Left lung (tissue), 10 donors: ENCODE data around the gene UBASH3A. TPM values are rescaled to one million over a fixed set of nuclear protein-coding genes. Genes with fewer than 3 reads are reported as not detected.
A peak's percentile ranks its signal among the peaks of the same experiment; 100 is the strongest.

Experiments used
- ATAC-seq: fragments of 200-7000 bp; cut with Tn5 transposase; one replicate; pipeline ENCODE4 v1.9.1; 2020; ENCODE audit warnings: moderate library complexity
- DNase-seq, 4 donors: peaks; one replicate each; pipeline ENCODE4 v3.0.0-alpha.2; 2013 to 2020
- H3K27ac ChIP-seq, 2 donors: fragments of 200-600 bp; sonication (generic) in 1 of 2; one replicate each; pipeline versions ENCODE4 v1.5.0 to v1.8.0; 2020 to 2021
- H3K27me3 ChIP-seq, 2 donors: fragments of 200-600 bp; sonication (generic) in 1 of 2; one replicate each; pipeline versions ENCODE4 v1.5.0 to v1.8.0; 2020 to 2021
- H3K36me3 ChIP-seq, 2 donors: fragments of 200-600 bp; sonication (generic) in 1 of 2; one replicate each; pipeline versions ENCODE4 v1.5.0 to v1.8.0; 2020 to 2021
- H3K4me1 ChIP-seq, 2 donors: fragments of 200-600 bp; one replicate each; pipeline ENCODE4 v1.8.0; 2021
- H3K4me3 ChIP-seq, 2 donors: fragments of 200-600 bp; sonication (generic) in 1 of 2; one replicate each; pipeline versions ENCODE4 v1.5.0 to v1.8.0; 2020 to 2021; ENCODE audit warnings: mild to moderate bottlenecking in 1 of 2
- H3K9me3 ChIP-seq, 2 donors: fragments of 200-600 bp; sonication (generic) in 1 of 2; one replicate each; pipeline versions ENCODE4 v1.5.0 to v1.8.0; 2020 to 2021
- intact Hi-C, 2 donors: fragments of 100-400 bp; cut with DNase I; formaldehyde crosslinking; loops; one replicate each; pipeline versions ENCODE4 v1.11.2 to v1.14.2; 2022
- polyA plus RNA-seq, 6 donors: library from polyadenylated mRNA; unstranded; fragments of 120-200 nt; gene quantifications; one replicate each; pipeline ENCODE4 v1.2.1, GENCODE V29; 2013; ENCODE audit not compliant: insufficient read length in 6 of 6
- total RNA-seq, 2 donors: library from RNA; stranded (reverse); fragmentation: NEBNext Ultra II Directional; extraction: Animal tissue kit (Norgen Biotek cat#: 25700); gene quantifications; one replicate each; pipeline ENCODE4 v1.2.1, GENCODE V29; 2021
- TF ChIP-seq, protein P1 (sequence below), 2 donors: fragments of 200-600 bp; sonication (generic) in 1 of 2; IDR thresholded peaks; one replicate each; pipeline versions ENCODE4 v1.5.0 to v1.8.0; 2021; ENCODE audit warnings: antibody characterized with exemption in 2 of 2
- donor health status: DM: no; HTN: yes; CAD: no.
- donor health status: DM: no; HTN: no; CAD: no.

UBASH3A gene
- total and polyA plus RNA-seq, 8 donors: 0.08 to 1.3 (median 0.24) TPM

- DNase-seq (no peak), ATAC-seq (no peak)
- H3K4me3 ChIP-seq: no peak overlapping the region
- peaks cover 0 to 3% of the 10 kb centered on the region in 2 donors for H3K9me3 ChIP-seq
- H3K4me1 ChIP-seq: no peaks in the 10 kb centered on the region
- H3K27ac ChIP-seq: no peak overlapping the region
- TF ChIP-seq, protein P1, sequence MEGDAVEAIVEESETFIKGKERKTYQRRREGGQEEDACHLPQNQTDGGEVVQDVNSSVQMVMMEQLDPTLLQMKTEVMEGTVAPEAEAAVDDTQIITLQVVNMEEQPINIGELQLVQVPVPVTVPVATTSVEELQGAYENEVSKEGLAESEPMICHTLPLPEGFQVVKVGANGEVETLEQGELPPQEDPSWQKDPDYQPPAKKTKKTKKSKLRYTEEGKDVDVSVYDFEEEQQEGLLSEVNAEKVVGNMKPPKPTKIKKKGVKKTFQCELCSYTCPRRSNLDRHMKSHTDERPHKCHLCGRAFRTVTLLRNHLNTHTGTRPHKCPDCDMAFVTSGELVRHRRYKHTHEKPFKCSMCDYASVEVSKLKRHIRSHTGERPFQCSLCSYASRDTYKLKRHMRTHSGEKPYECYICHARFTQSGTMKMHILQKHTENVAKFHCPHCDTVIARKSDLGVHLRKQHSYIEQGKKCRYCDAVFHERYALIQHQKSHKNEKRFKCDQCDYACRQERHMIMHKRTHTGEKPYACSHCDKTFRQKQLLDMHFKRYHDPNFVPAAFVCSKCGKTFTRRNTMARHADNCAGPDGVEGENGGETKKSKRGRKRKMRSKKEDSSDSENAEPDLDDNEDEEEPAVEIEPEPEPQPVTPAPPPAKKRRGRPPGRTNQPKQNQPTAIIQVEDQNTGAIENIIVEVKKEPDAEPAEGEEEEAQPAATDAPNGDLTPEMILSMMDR (IDR thresholded peaks at IDR 0.05): no peak
- H3K27me3 ChIP-seq: peaks cover 0 to 31% of the 10 kb centered on the region in 2 donors
- intact Hi-C loops: no loop called here
- no peaks in the 10 kb centered on the region for H3K36me3 ChIP-seq
Measured at GRCh38 chr21:42363312-42363711, 40.4 kb upstream of the UBASH3A start.

DNA sequence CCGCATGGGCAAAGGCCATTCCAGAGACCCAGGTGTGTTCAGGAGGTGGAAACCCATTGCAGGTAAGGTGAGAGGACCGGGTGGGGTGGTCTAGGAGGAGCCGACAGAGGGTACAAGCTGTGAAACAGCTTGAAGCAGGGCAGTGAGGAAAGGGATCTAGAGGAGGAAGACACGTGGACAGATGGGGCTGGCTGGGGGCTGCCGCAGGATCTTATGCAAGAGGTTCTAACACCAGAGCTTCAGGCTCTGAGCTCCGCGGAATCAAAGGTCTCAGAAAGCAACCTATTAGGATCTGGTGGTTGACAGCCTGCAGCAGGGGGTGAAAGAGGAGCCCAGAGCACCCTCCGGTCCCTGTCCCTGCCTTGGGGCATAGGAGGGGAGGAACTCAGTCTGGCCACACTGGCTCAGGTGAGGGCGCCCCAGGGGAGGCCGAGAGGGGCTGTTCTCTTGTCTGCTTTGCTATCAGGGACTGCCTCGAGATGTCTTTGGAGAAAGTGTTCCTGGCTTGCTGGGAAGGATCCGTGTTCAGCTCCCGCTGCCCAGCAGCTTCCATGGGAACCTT is 39.3 kb upstream of the UBASH3A start:
- DNase-seq (no peak), ATAC-seq (no peak)
- TF ChIP-seq, protein P1 (IDR thresholded peaks at IDR 0.05): no peak
- intact Hi-C loops: no loop called here
- peaks cover 0 to 31% of the 10 kb centered on the region in 2 donors for H3K27me3 ChIP-seq
- peaks cover 0 to 3% of the 10 kb centered on the region in 2 donors for H3K9me3 ChIP-seq
- H3K4me1 ChIP-seq: no peaks in the 10 kb centered on the region
- H3K36me3 ChIP-seq: no peaks in the 10 kb centered on the region
- H3K4me3 ChIP-seq: no peak overlapping the region
- no peak overlapping the region for H3K27ac ChIP-seq

- ATAC-seq: no peak
- H3K4me3 ChIP-seq: no peak overlapping the region
- H3K27ac ChIP-seq: no peak overlapping the region
- DNase-seq: no peak
- H3K9me3 ChIP-seq: no peaks in the 10 kb centered on the region
- no peaks in the 10 kb centered on the region for H3K4me1 ChIP-seq
- TF ChIP-seq, protein P1 (IDR thresholded peaks at IDR 0.05): no peak
- peaks cover 0 to 37% of the 10 kb centered on the region in 2 donors for H3K27me3 ChIP-seq
- intact Hi-C loops: no loop called here
- H3K36me3 ChIP-seq: no peaks in the 10 kb centered on the region
Measured at GRCh38 chr21:42365770-42366169, 37.9 kb upstream of the UBASH3A start.

GRCh38 chr21:42366292-42367010 is 37.3 kb upstream of the UBASH3A start, which contains the start of gene TFF1:
Gene TFF1 (minus strand): TSS chr21:42366535. CDS start chr21:42366495, 40 bp downstream.
- no peak within 1 kb of the TSS for H3K27ac ChIP-seq
- no peaks in the 10 kb centered on the region for H3K36me3 ChIP-seq
- no peaks in the 10 kb centered on the region for H3K4me1 ChIP-seq
- DNase-seq (no peak), ATAC-seq (peak; percentile 79)
- no peaks in the 10 kb centered on the region for H3K9me3 ChIP-seq
- H3K27me3 ChIP-seq: peaks cover 0 to 37% of the 10 kb centered on the region in 2 donors
- intact Hi-C loops: no loop called here
- no peak within 1 kb of the TSS for H3K4me3 ChIP-seq
- TF ChIP-seq, protein P1 (IDR thresholded peaks at IDR 0.05): no peak

- ATAC-seq (no peak), DNase-seq (peak in 1 of 4 donors; percentile 61)
- Histone ChIP-seq H3K4me1 (no peaks in the 10 kb centered on the region), H3K27ac (no peak overlapping the region), H3K36me3 (no peaks in the 10 kb centered on the region), H3K4me3 (no peak overlapping the region), H3K9me3 (no peaks in the 10 kb centered on the region), H3K27me3 (peaks cover 0 to 32% of the 10 kb centered on the region in 2 donors)
- intact Hi-C loops: no loop called here
- TF ChIP-seq, protein P1 (IDR thresholded peaks at IDR 0.05): no peak
Measured at GRCh38 chr21:42367367-42368165, 36.1 kb upstream of the UBASH3A start.
